Right lobe of liver (tissue), 4 donors: ENCODE data around the gene BHLHE40.

Experiments used
- CTCF ChIP-seq, 4 donors: fragments of 200-600 bp in 3 of 4; fragments of 450-650 bp in 1 of 4; IDR thresholded peaks; one replicate each; pipeline versions ENCODE4 v1.5.1 to v1.8.0; 2016 to 2022; ENCODE audit warnings: antibody characterized with exemption in 4 of 4, mild to moderate bottlenecking in 2 of 4
- POLR2A ChIP-seq: fragments of 450-650 bp; IDR thresholded peaks from one replicate; pipeline ENCODE4 v1.6.1; 2017; ENCODE audit warnings: antibody characterized with exemption, mild to moderate bottlenecking
- donor health status: DM: no; HTN: no; CAD: no.
- donor health status: DM: no; HTN: no; CAD: no.
- donor health status: DM: no; HTN: yes; CAD: no.

- TF ChIP-seq CTCF (IDR thresholded peaks at IDR 0.05) (no peak), POLR2A (peak; percentile 39)
Measured at GRCh38 chr3:4985330-4986174, 6.3 kb downstream of the BHLHE40 start.
